Measurements from ENCODE around the gene PLPP3. TPM values are rescaled to one million over a fixed set of nuclear protein-coding genes. Genes with fewer than 3 reads are reported as not detected.

Gene PLPP3
- total and polyA plus RNA-seq, 2 of the 8 experiments (the other 6 are each of a cell fraction or from before 2014, with no cell fraction given): 33.2 to 42.0 TPM

GRCh38 chr1:56464294-56464693 lies 115.1 kb downstream of the PLPP3 start (continued):
- no peak for TF ChIP-seq CHD7 (IDR thresholded peaks at IDR 0.05; ENCODE audit: insufficient replicate concordance, low read length)
- no peak for TF ChIP-seq MAX (IDR thresholded peaks at IDR 0.05)
- TF ChIP-seq RNF2 (IDR thresholded peaks at IDR 0.05; ENCODE audit: borderline replicate concordance, low read depth, low read length, missing control alignments, poor library complexity, severe bottlenecking): no peak
- TF ChIP-seq EP300 (IDR thresholded peaks at IDR 0.05; ENCODE audit: borderline replicate concordance in 1 of 2, low read depth in 2 of 2, low read length in 2 of 2): no peak
- no peak for TF ChIP-seq HDAC2 (IDR thresholded peaks at IDR 0.05; ENCODE audit: borderline replicate concordance in 1 of 2, low read depth in 2 of 2, low read length in 2 of 2)
- no peak for TF ChIP-seq SP2 (IDR thresholded peaks at IDR 0.05; ENCODE audit: low read length)
- no peak for TF ChIP-seq BRCA1 (IDR thresholded peaks at IDR 0.05; ENCODE audit: low read depth, low read length)

Data from H1 (cell line).